K562 (cell line): Measurements from ENCODE around the gene FAM53A. TPM values are rescaled to one million over a fixed set of nuclear protein-coding genes. Genes with fewer than 3 reads are reported as not detected.
A peak's percentile ranks its signal among the peaks of the same experiment; 100 is the strongest.

Source experiments
- ATAC-seq: fragments of 200-7000 bp; cut with Tn5 transposase; 3 replicates; pipeline ENCODE4 v1.9.1; 2020; ENCODE audit warnings: moderate library complexity
- BruUV-seq: library from RNA; stranded (reverse); fragments of 400-500 nt; replicated peaks from 2 replicates; lab custom pipeline; 2021; lab: Mats Ljungman, UMichigan
- CTCF ChIA-PET: fragments of 300-600 bp; formaldehyde crosslinking; extraction: SDS; loops from one replicate; lab custom pipeline; 2021; ENCODE audit warnings: low intra/inter-chr PET ratio; lab: Yijun Ruan, JAX
- POLR2A ChIA-PET: fragments of 300-600, 350-650 bp; sonication (Branson Sonifier 250); formaldehyde crosslinking; extraction: SDS; loops from one replicate; lab custom pipeline; 2021; ENCODE audit warnings: antibody characterized with exemption, inconsistent platforms; lab: Yijun Ruan, JAX
- DNase-seq, 4 experiments: peaks; one replicate each; pipeline versions ENCODE4 v3.0.0 to v3.0.0-alpha.2; 2011 to 2018; ENCODE audit warnings: low spot score in 3 of 4, mixed read lengths in 3 of 4; ENCODE audit errors: extremely low read depth in 1 of 4
- FAIRE-seq: peaks from 2 replicates; lab custom pipeline; 2011; peaks lifted over from hg19 to GRCh38; lab: Jason Lieb, UNC
- H2AFZ ChIP-seq: 2 replicates; pipeline ENCODE4 v1.6.0; 2011; ENCODE audit warnings: low read depth, low read length, control low read depth, inconsistent platforms
- H3K27ac ChIP-seq: fragments of 200-600 bp; 3 replicates; pipeline ENCODE4 v1.8.0; 2011; ENCODE audit warnings: low read depth, mild to moderate bottlenecking, control low read depth, inconsistent platforms, low read length, moderate library complexity, mixed read lengths; ENCODE audit errors: extremely low read depth
- H3K27me3 ChIP-seq, 2 experiments: fragments of 300-600 bp in 1 of 2; 2 replicates in 1 of 2; 3 replicates in 1 of 2; pipeline versions ENCODE4 v1.6.0 to v1.8.0; 2011; ENCODE audit warnings: inconsistent platforms in 2 of 2, low read length in 2 of 2, mild to moderate bottlenecking in 1 of 2, mixed read lengths in 1 of 2, moderate library complexity in 1 of 2; ENCODE audit not compliant: control insufficient read depth in 2 of 2, insufficient read depth in 2 of 2
- H3K36me3 ChIP-seq: fragments of 300-600 bp; 3 replicates; pipeline ENCODE4 v1.8.0; 2011; ENCODE audit warnings: mild to moderate bottlenecking, low read length, inconsistent platforms; ENCODE audit not compliant: control insufficient read depth, insufficient read depth
- H3K4me1 ChIP-seq, 2 experiments: fragments of 200-600 bp in 1 of 2; replicated peaks in 1 of 2; 2 replicates in 1 of 2; 3 replicates in 1 of 2; pipeline versions ENCODE4 v1.5.1 to v1.8.0; 2011; ENCODE audit warnings: inconsistent platforms in 2 of 2, low read length in 2 of 2, mild to moderate bottlenecking in 1 of 2, mixed read lengths in 1 of 2, moderate library complexity in 1 of 2; ENCODE audit not compliant: control insufficient read depth in 2 of 2, insufficient read depth in 2 of 2
- H3K4me2 ChIP-seq: 2 replicates; pipeline ENCODE4 v1.6.1; 2011; ENCODE audit warnings: low read length, control low read depth, inconsistent platforms, mixed read lengths; ENCODE audit not compliant: insufficient read depth
- H3K4me3 ChIP-seq: fragments of 200-600 bp; sonication (generic), shearing (Covaris generic); 2 replicates; pipeline ENCODE4 v1.5.1; 2016; ENCODE audit warnings: control low read depth, inconsistent platforms
- H3K79me2 ChIP-seq: fragments of 200-600 bp; 3 replicates; pipeline ENCODE4 v1.8.0; 2011; ENCODE audit warnings: low read length, inconsistent platforms; ENCODE audit not compliant: control insufficient read depth, insufficient read depth
- H3K9ac ChIP-seq, 2 experiments: 2 replicates each; pipeline versions ENCODE4 v1.6.0 to v1.6.1; 2011; ENCODE audit warnings: low read depth in 2 of 2, low read length in 2 of 2, control low read depth in 1 of 2, inconsistent platforms in 1 of 2, mild to moderate bottlenecking in 1 of 2, mixed read lengths in 1 of 2; ENCODE audit not compliant: insufficient read depth in 1 of 2
- H3K9me1 ChIP-seq: one replicate; pipeline ENCODE4 v1.6.0; 2011; ENCODE audit warnings: inconsistent platforms, mild to moderate bottlenecking, low read length, moderate library complexity; ENCODE audit not compliant: control insufficient read depth, insufficient read depth
- H3K9me3 ChIP-seq: replicated peaks from 2 replicates; pipeline ENCODE4 v1.5.1; 2011; ENCODE audit warnings: low read depth, low read length, inconsistent platforms; ENCODE audit not compliant: control insufficient read depth, insufficient read depth
- H4K20me1 ChIP-seq: replicated peaks from 2 replicates; pipeline ENCODE4 v1.6.1; 2011; ENCODE audit warnings: low read length, inconsistent platforms, mixed read lengths; ENCODE audit not compliant: control insufficient read depth, insufficient read depth
- HNRNPK ChIP-seq: fragments of 200-400 bp; formaldehyde crosslinking; IDR thresholded peaks from one replicate; pipeline ENCODE4 v1.6.1; 2018; ENCODE audit warnings: mild to moderate bottlenecking, low read depth, low read length; ENCODE audit not compliant: poor library complexity, severe bottlenecking
- MAZ ChIP-seq, 2 experiments: fragments of 450-650 bp in 1 of 2; sonication (generic) in 1 of 2; formaldehyde crosslinking; IDR thresholded peaks in 1 of 2; conservative IDR thresholded peaks in 1 of 2; 2 replicates each; pipeline versions ENCODE4 v1.4.0 to v1.5.0; 2020; ENCODE audit warnings: mild to moderate bottlenecking in 1 of 2, missing genetic modification reagents in 1 of 2
- SMARCC2 ChIP-seq: fragments of 450-650 bp; IDR thresholded peaks from 2 replicates; pipeline ENCODE4 v1.6.1; 2017; ENCODE audit warnings: antibody characterized with exemption, moderate library complexity, mild to moderate bottlenecking, low read depth
- XRCC5 ChIP-seq: fragments of 200-400 bp; formaldehyde crosslinking; IDR thresholded peaks from 2 replicates; pipeline ENCODE4 v1.6.1; 2017; ENCODE audit warnings: low read depth, mild to moderate bottlenecking, low read length
- WGBS: fragments of 100-300 bp; shearing (Covaris generic); methylation state at CpG from one replicate; pipeline ENCODE4 v1.1.6; 2016; ENCODE audit warnings: low coverage, mixed read lengths; ENCODE audit not compliant: insufficient coverage; ENCODE audit errors: missing lambda C conversion rate; 5-methylcytosine and 5-hydroxymethylcytosine counted together
- in situ Hi-C: fragments of 300-500 bp; cut with MboI; formaldehyde crosslinking; loops from 4 replicates; pipeline ENCODE4 v1.15.0; 2018; ENCODE audit warnings: inconsistent platforms, mixed read lengths
- intact Hi-C: fragments of 100-400 bp; cut with micrococcal nuclease; formaldehyde crosslinking; loops from 2 replicates; pipeline ENCODE4 v1.14.2; 2022
- polyA plus RNA-seq, 8 experiments: library from polyadenylated mRNA; depleted of rRNA in 4 of 8; stranded (reverse) in 5 of 8; unstranded in 3 of 8; fragments of >200 nt; fragmentation: Nextera tagmentation in 2 of 8; fragmentation: Illumina TruSeq in 1 of 8; extraction: Ambion mirVana in 2 of 8; extraction: Trizol in 1 of 8; gene quantifications; 2 replicates each; pipeline versions ENCODE4 v1.2.1 to v1.2.3, GENCODE V29; 2011 to 2014; ENCODE audit warnings: inconsistent platforms in 1 of 8, missing spikeins in 1 of 8
- total RNA-seq, 7 experiments: library from RNA; depleted of rRNA in 6 of 7; stranded (reverse); fragments of >200 nt in 6 of 7; fragmentation: Illumina TruSeq in 2 of 7; extraction: Trizol in 2 of 7; gene quantifications; 2 replicates each; pipeline versions ENCODE4 v1.2.1 to v1.2.3, GENCODE V29; 2011 to 2021; ENCODE audit warnings: low replicate concordance in 1 of 7
- TF ChIP-seq, protein P1 (sequence below): sonication (generic); formaldehyde crosslinking; IDR thresholded peaks from 2 replicates; pipeline ENCODE4 v1.8.0; 2023; ENCODE audit warnings: missing genetic modification reagents, mild to moderate bottlenecking, borderline replicate concordance

The FAM53A gene
- total and polyA plus RNA-seq, 9 of the 15 experiments (the other 6 are each of a cell fraction or from before 2014, with no cell fraction given), result 0.53 to 2.7 (median 1.4) TPM; not detected in 2

- ChIA-PET CTCF (no interaction called here), POLR2A (interaction anchor here (0.6 kb wide), 1 partner anchor 156 kb away, joined by 4 read pairs; no protein-coding TSS in a partner anchor)
- Histone ChIP-seq H2AFZ (peak overlapping the region; percentile 17; the same call in 1 of the 2 replicates), H3K4me3 (no peak overlapping the region), H3K4me1 (peaks cover 13 to 64% of the 10 kb centered on the region in 2 experiments; a peak in 4 of 5 replicates), H3K4me2 (no peak overlapping the region; the same call in 1 of the 2 replicates), H4K20me1 (0 out of 2 replicates have a peak, but pooled peaks cover 4% of the 10 kb centered on the region), H3K9ac (peak overlapping the region in 1 of 2 experiments; percentile 46; a peak in 2 of 4 replicates), H3K27ac (no peak overlapping the region), H3K9me1 (no peaks in the 10 kb centered on the region), H3K9me3 (no peaks in the 10 kb centered on the region), H3K27me3 (peaks cover 8 to 29% of the 10 kb centered on the region in 2 experiments; a peak in 4 of 5 replicates), H3K79me2 (no peaks in the 10 kb centered on the region), H3K36me3 (no peaks in the 10 kb centered on the region)
- ATAC-seq (no peak), FAIRE-seq (no peak), DNase-seq (no peak)
- no TSS peak for BruUV-seq
- intact Hi-C loops (no loop called here), in situ Hi-C loops (no loop called here)
- 9% methylated on average over 7 of the region's 7 CpGs for WGBS
- TF ChIP-seq SMARCC2, result no peak
- no peak for TF ChIP-seq XRCC5
- no peak for TF ChIP-seq HNRNPK
- TF ChIP-seq, protein P1, sequence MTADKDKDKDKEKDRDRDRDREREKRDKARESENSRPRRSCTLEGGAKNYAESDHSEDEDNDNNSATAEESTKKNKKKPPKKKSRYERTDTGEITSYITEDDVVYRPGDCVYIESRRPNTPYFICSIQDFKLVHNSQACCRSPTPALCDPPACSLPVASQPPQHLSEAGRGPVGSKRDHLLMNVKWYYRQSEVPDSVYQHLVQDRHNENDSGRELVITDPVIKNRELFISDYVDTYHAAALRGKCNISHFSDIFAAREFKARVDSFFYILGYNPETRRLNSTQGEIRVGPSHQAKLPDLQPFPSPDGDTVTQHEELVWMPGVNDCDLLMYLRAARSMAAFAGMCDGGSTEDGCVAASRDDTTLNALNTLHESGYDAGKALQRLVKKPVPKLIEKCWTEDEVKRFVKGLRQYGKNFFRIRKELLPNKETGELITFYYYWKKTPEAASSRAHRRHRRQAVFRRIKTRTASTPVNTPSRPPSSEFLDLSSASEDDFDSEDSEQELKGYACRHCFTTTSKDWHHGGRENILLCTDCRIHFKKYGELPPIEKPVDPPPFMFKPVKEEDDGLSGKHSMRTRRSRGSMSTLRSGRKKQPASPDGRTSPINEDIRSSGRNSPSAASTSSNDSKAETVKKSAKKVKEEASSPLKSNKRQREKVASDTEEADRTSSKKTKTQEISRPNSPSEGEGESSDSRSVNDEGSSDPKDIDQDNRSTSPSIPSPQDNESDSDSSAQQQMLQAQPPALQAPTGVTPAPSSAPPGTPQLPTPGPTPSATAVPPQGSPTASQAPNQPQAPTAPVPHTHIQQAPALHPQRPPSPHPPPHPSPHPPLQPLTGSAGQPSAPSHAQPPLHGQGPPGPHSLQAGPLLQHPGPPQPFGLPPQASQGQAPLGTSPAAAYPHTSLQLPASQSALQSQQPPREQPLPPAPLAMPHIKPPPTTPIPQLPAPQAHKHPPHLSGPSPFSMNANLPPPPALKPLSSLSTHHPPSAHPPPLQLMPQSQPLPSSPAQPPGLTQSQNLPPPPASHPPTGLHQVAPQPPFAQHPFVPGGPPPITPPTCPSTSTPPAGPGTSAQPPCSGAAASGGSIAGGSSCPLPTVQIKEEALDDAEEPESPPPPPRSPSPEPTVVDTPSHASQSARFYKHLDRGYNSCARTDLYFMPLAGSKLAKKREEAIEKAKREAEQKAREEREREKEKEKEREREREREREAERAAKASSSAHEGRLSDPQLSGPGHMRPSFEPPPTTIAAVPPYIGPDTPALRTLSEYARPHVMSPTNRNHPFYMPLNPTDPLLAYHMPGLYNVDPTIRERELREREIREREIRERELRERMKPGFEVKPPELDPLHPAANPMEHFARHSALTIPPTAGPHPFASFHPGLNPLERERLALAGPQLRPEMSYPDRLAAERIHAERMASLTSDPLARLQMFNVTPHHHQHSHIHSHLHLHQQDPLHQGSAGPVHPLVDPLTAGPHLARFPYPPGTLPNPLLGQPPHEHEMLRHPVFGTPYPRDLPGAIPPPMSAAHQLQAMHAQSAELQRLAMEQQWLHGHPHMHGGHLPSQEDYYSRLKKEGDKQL (CRISPR knock-in tag), result no peak
- no peak for TF ChIP-seq MAZ (CRISPR knock-in tag; conservative IDR thresholded peaks at IDR 0.05 in 1 of 2, IDR thresholded peaks at IDR 0.05 in 1 of 2)
These were observed 50.1 kb downstream of the FAM53A start for GRCh38 chr4:1633993-1634392.
